NK-92 treated with Interleukin-12 subunit alpha and Interleukin-12 subunit beta, amount 100 ng/mL, for 24 hours (cell line): ENCODE data around the gene TWIST1.

Experiments used
- DNase-seq: peaks from one replicate; lab custom pipeline; 2025; lab: John Stamatoyannopoulos, UW

TWIST1 gene

DNA sequence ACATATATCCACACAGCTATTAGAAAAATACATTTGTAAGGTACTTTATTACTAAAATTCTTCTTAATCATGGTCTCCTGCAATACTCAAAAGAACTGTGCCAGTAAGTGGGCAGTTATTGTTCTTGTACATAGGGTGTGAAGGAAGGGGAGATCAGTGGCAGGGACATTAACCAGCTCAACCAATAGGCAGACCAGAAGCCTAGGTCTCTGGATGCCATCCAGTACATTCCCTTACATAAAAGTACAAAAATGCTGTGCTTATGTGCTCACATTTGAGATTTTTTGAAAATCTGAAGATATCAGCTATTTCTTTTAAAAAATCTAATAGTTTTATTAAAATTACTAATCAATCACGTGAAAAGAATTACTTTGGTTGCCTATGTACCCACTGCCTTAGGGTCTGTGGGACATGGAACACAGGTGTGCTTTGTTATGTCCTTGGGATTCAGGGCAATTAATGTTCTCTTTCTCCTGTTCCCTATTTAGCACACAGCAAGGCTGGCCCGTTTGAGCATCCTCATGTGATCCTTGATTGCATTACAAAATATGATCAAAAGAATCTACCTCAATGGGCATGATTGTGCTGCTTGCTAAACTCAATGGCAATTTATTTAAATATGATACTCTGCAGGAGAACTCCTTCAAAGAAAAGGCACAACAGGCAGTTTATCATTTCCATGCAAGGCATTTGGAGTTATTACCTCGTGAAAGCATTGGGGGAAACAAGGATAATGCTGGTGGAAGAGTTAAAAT lies 22.7 kb downstream of the TWIST1 start:
- no peak for DNase-seq

DNA sequence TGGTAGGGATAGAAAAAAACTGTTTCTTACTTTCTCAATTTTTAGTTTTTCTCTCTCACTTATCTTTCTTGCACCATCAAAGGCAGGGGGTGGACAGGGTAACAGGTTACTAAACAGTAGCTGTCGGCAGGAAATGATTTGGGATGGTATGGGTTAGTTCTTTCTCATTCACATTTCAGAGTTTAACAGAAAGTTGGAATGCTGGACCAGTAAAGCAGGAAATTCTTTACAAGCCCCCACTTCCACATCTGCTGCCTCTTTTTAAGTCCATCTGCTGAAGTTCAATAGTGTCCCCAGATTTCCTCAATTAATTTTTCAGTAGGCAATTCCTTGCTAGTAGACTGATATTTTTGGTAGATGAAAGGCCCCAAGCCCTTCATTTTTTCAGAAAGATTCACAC lies 23.3 kb downstream of the TWIST1 start:
- DNase-seq, result no peak

DNA sequence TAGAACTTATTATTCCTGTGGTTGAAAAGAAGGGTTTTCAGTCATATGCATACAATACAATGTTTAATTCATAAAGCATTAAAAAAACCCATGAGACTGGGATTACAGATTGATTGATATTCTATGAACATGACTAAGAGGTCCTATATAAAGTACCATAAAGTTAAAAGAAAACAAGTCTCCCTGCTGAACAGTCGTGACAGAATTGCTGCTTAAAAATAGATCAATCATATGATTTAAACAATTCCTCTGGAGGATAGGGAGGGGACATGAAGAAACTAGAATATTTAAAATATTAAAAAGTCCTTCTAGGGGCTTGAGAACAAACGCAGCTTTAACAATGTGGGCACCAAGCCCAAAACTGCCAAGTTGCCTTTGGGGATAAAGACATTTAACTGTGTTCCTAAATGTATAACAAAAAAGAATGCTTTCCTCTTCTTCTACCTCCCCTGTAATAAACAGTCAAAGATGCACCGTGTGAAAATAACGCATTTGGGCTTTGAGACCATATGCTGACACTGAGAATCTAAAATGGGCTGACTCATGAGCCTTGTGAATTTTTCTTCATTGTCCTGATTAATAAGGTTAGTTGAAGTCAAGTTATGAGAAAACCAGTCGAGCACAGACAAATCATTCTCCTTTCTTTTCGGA lies 25.8 kb downstream of the TWIST1 start:
- DNase-seq, result no peak

DNA sequence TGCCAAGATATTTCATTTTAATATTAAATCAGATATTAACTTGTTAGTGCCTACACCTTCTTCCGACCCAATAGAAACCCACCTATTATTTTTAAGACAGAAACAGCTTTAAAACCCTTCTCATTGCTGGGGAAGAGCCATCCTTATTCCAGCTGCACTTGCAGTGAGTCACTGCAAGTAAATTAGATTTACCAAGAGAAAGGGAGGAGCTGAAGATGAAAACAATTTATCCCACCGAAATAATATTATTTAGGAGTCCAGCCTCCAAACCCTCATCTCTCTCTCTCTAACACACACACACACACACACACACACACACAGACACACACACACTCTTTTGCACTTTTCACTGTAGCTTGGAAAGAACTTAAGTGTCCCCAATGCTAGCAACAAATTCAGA lies 26.9 kb downstream of the TWIST1 start:
- no peak for DNase-seq

DNA sequence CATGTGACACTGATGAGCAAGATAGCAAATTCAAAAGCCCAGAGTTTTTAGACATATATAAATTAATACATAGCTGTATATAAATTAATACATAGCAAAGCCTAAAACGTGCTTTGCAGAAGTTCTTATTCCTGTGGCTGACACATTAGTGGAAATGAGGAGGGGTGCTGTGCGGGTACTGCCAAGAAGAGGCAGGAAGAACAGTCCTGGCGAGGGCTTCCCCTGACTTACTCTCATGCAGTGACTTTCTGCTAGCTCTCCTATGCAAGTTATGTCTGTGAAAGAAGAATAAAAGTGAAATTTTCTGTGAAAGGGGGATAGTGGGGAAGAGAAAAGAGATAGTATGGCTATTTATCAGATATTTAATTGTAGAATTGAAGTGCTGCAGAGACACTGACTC lies 27.6 kb downstream of the TWIST1 start:
- no peak for DNase-seq

DNA sequence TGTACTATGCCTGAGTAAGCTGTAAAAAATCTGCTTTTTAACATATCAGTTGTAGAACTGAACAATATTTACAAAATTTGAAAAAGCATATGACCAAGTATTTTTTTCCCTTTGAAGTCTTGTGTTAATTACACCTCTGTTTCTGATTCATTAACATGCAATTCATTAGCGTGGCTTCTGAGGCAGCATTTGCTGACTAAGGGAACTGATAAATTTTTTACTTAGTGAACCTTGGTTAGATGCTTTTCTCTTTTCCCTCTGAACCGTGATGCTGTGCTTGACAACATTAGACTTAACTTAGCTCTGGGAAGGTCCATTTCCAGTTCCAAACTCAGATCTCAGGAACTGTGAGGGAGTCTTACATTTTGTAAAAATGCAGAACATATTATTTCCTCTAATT lies 28.1 kb downstream of the TWIST1 start:
- no peak for DNase-seq

DNA sequence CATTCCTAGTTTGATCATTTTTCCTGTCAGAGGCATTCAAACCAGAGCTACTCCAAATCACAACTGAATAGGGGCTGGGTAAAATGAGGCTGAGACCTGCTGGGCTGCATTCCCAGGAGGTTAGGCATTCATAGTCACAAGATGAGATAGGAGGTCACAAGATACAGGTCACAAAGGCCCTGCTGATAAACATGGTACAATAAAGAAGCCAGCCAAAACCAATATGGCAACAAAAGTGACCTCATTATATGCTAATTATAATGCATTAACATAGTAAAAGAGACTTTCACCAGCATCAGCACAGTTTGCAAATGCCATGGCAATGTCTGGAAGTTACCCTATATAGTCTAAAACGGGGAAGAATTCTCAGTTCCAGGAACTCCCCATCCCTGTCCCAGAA lies 37.3 kb downstream of the TWIST1 start:
- no peak for DNase-seq

DNA sequence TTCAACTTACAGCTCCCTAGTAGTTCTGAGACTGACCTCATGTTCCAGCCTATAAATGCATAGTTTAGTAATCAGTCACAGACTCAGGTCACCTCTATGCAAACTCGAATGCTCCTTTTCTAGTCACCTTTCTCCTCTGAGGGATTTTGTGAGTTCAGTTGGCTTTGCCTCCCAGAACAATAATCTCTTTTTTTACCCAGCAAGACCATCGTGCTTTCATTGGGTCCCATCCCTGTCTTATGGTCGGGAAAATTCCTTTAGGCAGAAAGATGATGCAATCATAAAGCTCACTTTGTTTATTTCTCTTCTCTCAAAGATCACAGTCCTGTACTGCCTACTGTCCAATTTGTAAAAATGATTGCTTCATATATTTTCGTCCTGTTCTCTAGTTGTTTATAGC lies 38.4 kb downstream of the TWIST1 start:
- DNase-seq, result no peak

DNA sequence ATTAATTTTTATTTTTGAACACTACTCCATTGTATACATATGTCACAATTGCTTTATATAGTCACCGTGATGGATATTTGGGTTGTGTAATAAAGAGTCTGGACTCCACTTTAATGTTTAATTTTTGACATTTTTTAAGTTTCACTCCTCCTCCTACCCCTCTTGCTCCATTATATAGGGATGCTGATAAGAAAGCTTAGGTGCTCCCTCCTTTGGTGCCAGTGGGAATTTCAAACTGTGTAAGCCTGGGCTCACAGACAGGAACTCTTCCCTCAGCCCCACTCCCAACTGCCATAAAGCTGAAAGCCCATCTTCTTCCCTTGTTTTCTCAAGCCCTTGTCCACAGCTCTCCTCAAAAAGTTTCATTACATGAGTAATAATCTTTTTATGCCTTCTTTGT lies 47.6 kb downstream of the TWIST1 start:
- no peak for DNase-seq

DNA sequence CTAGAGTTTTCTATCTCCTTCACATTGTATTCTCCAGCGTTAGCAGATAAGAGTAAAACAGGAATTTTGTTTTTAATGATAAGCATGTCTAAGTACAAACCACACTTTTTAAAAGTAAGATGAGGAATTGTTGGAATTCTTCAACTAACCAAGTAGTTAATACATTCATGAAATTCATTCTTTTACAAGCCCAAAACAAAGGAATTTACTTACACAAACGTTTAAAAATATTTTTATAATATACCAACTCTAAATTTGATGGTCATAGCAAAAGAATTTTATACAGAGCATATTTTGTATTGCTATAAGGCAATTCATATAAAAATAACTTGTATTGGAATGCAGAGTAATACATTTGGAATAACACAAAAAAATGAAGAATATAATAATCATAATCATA lies 51.3 kb downstream of the TWIST1 start:
- DNase-seq, result no peak
